SK-N-MC (cell line): ENCODE data around the gene FN1.

ENCODE experiments used
- FOXP2 ChIP-seq: optimal IDR thresholded peaks from 2 replicates; pipeline ENCODE3; 2011; ENCODE audit warnings: mild to moderate bottlenecking, moderate library complexity; ENCODE audit not compliant: insufficient read depth; ENCODE audit errors: extremely low read length, control extremely low read depth
- POLR2AphosphoS5 ChIP-seq: IDR thresholded peaks from 2 replicates; pipeline ENCODE4 v1.6.1; 2012; ENCODE audit warnings: mild to moderate bottlenecking, low read depth, low read length, borderline replicate concordance

DNA sequence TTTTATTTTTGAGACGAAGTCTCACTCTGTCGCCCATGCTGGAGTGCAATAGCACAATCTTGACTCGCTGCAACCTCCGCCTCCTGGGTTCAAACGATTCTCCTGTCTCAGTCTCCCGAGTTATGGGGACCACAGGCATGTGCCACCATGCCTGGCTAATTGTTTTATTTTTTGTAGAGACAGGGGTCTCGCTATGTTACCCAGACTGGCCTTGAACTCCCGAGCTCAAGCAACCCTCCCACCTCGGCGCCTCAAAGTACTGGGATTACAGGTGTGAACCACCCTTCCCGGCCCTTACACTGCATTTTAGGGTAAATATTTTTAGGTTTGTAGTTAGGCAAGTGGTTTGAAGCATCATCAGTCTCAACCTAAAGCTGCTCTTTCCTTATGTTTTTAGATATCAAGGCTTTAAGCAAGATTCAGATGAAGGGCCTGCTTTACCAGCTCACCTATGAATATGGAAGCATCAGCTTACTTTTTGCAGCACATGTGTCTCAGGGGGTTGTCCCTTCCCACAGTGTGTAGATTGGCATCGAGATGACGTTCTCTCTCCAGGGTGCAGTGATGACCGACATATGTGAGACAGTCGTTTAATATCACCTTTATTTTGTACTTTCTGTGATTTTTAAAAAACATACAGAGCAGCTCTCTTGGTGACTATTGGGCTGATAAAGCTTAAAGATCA lies 76.8 kb downstream of the FN1 start:
- TF ChIP-seq POLR2AphosphoS5 (no peak), FOXP2 (no peak)
